A673 (cell line): ENCODE results near the gene NEURL1.

Experiments used
- EZH2 ChIP-seq: fragments of 200-600 bp; sonication (generic); IDR thresholded peaks from 2 replicates; pipeline ENCODE4 v1.6.1; 2017; ENCODE audit warnings: borderline replicate concordance, low read depth, mild to moderate bottlenecking, mixed read lengths, antibody characterized with exemption, low read length; ENCODE audit not compliant: poor library complexity, severe bottlenecking
- TF ChIP-seq, protein P1 (sequence below): fragments of 300-800, 200-600 bp; sonication (generic); conservative IDR thresholded peaks from 2 replicates; pipeline ENCODE4 v1.5.1; 2017; ENCODE audit warnings: low read depth, mild to moderate bottlenecking, antibody characterized with exemption, low read length, moderate library complexity, mixed read lengths

DNA sequence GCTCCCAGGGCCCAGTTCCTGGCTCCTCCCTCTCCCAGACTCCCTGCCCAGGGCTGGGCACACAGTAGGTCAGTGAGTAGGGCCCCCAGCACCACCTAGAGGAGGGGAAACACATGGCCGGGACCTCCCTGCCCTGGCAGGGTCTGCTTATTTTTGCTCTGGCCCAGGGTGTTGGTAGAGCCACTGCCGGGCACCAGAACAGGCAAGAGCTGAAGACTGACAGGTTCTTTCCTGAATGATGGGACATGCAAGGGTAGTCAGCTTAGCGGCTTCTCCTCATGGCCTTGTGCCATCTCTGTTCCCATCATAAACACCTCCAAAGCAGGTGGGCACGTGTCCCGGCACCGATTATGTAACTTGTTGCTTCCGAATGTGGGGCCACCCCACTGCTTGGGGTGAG, 86.5 kb downstream of the NEURL1 start:
- TF ChIP-seq, protein P1, sequence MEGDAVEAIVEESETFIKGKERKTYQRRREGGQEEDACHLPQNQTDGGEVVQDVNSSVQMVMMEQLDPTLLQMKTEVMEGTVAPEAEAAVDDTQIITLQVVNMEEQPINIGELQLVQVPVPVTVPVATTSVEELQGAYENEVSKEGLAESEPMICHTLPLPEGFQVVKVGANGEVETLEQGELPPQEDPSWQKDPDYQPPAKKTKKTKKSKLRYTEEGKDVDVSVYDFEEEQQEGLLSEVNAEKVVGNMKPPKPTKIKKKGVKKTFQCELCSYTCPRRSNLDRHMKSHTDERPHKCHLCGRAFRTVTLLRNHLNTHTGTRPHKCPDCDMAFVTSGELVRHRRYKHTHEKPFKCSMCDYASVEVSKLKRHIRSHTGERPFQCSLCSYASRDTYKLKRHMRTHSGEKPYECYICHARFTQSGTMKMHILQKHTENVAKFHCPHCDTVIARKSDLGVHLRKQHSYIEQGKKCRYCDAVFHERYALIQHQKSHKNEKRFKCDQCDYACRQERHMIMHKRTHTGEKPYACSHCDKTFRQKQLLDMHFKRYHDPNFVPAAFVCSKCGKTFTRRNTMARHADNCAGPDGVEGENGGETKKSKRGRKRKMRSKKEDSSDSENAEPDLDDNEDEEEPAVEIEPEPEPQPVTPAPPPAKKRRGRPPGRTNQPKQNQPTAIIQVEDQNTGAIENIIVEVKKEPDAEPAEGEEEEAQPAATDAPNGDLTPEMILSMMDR = no peak
- no peak for TF ChIP-seq EZH2
